ENCODE data around the gene IL17F. TPM values are rescaled to one million over a fixed set of nuclear protein-coding genes. Genes with fewer than 3 reads are reported as not detected.

Gene IL17F
- total RNA-seq, 1 experiment from 2014 or later: not detected

GRCh38 chr6:52215787-52216186 is 28.5 kb downstream of the IL17F start (continued):
- TF ChIP-seq SRF (IDR thresholded peaks at IDR 0.05; ENCODE audit: low read depth): no peak

DNA sequence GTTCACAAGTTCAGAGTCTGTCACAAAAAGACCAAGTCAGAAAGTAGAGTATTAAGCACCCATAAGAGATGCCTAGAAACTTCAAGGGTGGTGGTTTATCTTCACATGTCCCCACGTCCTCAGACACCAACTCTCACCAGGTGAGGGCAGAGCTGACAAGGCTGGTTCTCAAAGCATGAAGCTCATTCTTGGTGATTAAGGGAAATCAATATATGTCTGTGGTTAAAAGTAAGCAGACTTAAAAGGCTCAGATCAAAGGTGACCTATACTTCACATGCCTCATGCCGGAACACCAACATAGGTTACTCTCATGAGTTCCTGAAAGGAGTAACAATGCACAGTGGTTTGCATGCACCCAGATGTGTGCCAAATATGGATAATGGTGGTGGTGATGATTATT is 31.2 kb downstream of the IL17F start:
- DNase-seq (ENCODE audit: low read depth, low spot score) (no peak), ATAC-seq (peak; percentile 68)
- H3K79me2 ChIP-seq (ENCODE audit: insufficient read depth, low read length): no peaks in the 10 kb centered on the region
- ChIA-PET CTCF (interaction anchor here (0.6 to 1.2 kb wide), 2 partner anchors 19 to 187 kb away, joined by 3 read pairs; no protein-coding TSS in a partner anchor), POLR2A (no interaction called here), RAD21 (ENCODE audit: low non-redundant PET in 1 of 2, low total read pairs in 2 of 2, uncharacterized antibody in 2 of 2, unreplicated experiment in 2 of 2) (interaction anchor here in 1 of 2 experiments (0.7 kb wide), 1 partner anchor 20 kb away, joined by 4 read pairs; no protein-coding TSS in a partner anchor)
- intact Hi-C loops (cut with micrococcal nuclease): no loop called here
- no peak overlapping the region for H2AFZ ChIP-seq (ENCODE audit: low read depth, low read length, poor library complexity, severe bottlenecking)
- no peak overlapping the region for H3K4me2 ChIP-seq (ENCODE audit: low read length)
- TF ChIP-seq TCF7L2 (IDR thresholded peaks at IDR 0.05; ENCODE audit: borderline replicate concordance, extremely low read depth, insufficient read depth, insufficient read length) (peak; percentile 57), FOSL1 (IDR thresholded peaks at IDR 0.05; ENCODE audit: low read depth) (no peak), CTCF (IDR thresholded peaks at IDR 0.05 in 2 of 3, conservative IDR thresholded peaks at IDR 0.05 in 1 of 3; ENCODE audit: borderline replicate concordance in 1 of 3, insufficient read depth in 1 of 3, low read depth in 2 of 3, low read length in 2 of 3) (peak in 2 of 3 experiments; percentile 17 to 21; a peak in 2 of 6 replicates), ELF1 (IDR thresholded peaks at IDR 0.05; ENCODE audit: borderline replicate concordance, low read depth) (no peak), SP1 (IDR thresholded peaks at IDR 0.05; ENCODE audit: low read depth) (no peak), SIN3A (IDR thresholded peaks at IDR 0.05; ENCODE audit: low read depth) (no peak), RAD21 (IDR thresholded peaks at IDR 0.05; ENCODE audit: low read depth) (peak; percentile 23; the same call in 1 of the 2 replicates)
- TF ChIP-seq, protein P1, sequence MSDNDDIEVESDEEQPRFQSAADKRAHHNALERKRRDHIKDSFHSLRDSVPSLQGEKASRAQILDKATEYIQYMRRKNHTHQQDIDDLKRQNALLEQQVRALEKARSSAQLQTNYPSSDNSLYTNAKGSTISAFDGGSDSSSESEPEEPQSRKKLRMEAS (IDR thresholded peaks at IDR 0.05): no peak
- no peak overlapping the region for H3K4me3 ChIP-seq (replicated peaks in 1 of 2; ENCODE audit: low read depth in 1 of 2, low read length in 2 of 2)
- H3K4me1 ChIP-seq (ENCODE audit: control insufficient read depth in 1 of 2, insufficient read depth in 2 of 2, low read length in 2 of 2): no peaks in the 10 kb centered on the region
- no peaks in the 10 kb centered on the region for H3K9me2 ChIP-seq (ENCODE audit: insufficient read depth)
- no peak overlapping the region for H3K9ac ChIP-seq (ENCODE audit: low read length)
- no TSS peak for BruUV-seq (replicated peaks)
- no peaks in the 10 kb centered on the region for H3K36me3 ChIP-seq (ENCODE audit: control insufficient read depth in 1 of 2, insufficient read depth in 2 of 2, low read length in 2 of 2)
- peaks cover 22% of the 10 kb centered on the region for H3K27me3 ChIP-seq (ENCODE audit: insufficient read depth, low read length)
- H4K20me1 ChIP-seq (ENCODE audit: insufficient read depth): no peaks in the 10 kb centered on the region
- H3K9me3 ChIP-seq (ENCODE audit: control insufficient read depth in 1 of 2, insufficient read depth in 1 of 2, low read depth in 1 of 2, low read length in 2 of 2): no peaks in the 10 kb centered on the region
- no peak overlapping the region for H3K27ac ChIP-seq (ENCODE audit: low read depth, low read length)
